GM12892 (cell line): ENCODE results near the gene TRAF3IP1.
"Not testable (repeated sequence)": the region's sequence is repeated elsewhere in the genome, so short reads cannot be mapped to it uniquely, and the experiment has no call there.

ENCODE experiments used
- DNase-seq: peaks from one replicate; pipeline ENCODE4 v3.0.0; 2011; ENCODE audit not compliant: insufficient read length
- FAIRE-seq: peaks from 2 replicates; lab custom pipeline; 2011; peaks lifted over from hg19 to GRCh38; lab: Jason Lieb, UNC
- POLR2A ChIP-seq: IDR thresholded peaks from 2 replicates; pipeline ENCODE4 v1.6.1; 2011; ENCODE audit warnings: low read depth, low read length, control low read depth
- POLR2AphosphoS5 ChIP-seq: IDR thresholded peaks from 2 replicates; pipeline ENCODE4 v1.6.1; 2011; ENCODE audit warnings: low read depth, low read length, control low read depth
- TAF1 ChIP-seq: IDR thresholded peaks from 2 replicates; pipeline ENCODE4 v1.6.1; 2011; ENCODE audit warnings: low read depth, mild to moderate bottlenecking, control low read depth, low read length, borderline replicate concordance

TRAF3IP1 gene

GRCh38 chr2:238398577-238398976 lies 78.3 kb downstream of the TRAF3IP1 start:
- TF ChIP-seq POLR2A (no peak), TAF1 (no peak), POLR2AphosphoS5 (no peak)
- FAIRE-seq: no peak
- no peak for DNase-seq

DNA sequence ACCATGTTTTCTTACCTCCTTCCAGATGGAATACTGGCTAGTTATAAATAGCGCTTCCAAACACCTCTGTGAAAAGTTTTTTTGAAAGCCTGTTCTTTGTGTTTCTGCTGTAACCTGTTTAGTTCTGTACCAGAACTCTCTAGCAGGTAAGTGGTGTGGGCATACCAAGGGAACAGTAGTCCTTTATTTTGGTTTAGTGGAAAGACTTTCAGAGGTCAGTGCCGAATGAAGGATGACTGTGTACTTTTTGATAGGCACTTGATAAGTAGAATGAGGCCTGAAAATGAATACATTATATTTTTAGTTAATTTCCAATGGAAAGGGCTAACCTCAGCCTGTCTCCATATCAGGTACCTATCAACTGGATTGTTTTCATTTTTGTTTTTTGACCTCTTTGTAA lies 78.8 kb downstream of the TRAF3IP1 start:
- no peak for DNase-seq
- FAIRE-seq: no peak
- no peak for TF ChIP-seq TAF1
- TF ChIP-seq POLR2AphosphoS5: no peak
- no peak for TF ChIP-seq POLR2A

DNA sequence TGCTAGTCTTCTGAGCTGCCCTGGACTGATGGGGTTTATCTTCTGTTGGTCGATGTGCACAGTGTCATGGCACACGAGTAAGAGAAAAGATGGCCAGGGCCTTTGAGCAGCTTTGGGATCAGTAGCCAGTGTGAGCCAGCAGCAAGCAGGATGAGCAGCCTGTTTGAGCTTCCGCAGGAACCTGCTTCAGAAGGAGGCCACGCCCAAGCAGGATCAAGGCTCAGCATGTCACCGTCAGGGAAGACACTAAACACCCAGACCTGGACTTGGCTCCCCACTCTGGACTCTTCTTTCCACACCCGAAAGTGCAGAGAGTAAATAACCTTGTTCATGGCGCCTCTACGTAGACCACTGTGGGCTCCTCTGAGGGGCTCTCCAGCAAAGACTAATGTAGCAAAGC lies 81.2 kb downstream of the TRAF3IP1 start:
- DNase-seq (no peak), FAIRE-seq (no peak)
- TF ChIP-seq TAF1: no peak

DNA sequence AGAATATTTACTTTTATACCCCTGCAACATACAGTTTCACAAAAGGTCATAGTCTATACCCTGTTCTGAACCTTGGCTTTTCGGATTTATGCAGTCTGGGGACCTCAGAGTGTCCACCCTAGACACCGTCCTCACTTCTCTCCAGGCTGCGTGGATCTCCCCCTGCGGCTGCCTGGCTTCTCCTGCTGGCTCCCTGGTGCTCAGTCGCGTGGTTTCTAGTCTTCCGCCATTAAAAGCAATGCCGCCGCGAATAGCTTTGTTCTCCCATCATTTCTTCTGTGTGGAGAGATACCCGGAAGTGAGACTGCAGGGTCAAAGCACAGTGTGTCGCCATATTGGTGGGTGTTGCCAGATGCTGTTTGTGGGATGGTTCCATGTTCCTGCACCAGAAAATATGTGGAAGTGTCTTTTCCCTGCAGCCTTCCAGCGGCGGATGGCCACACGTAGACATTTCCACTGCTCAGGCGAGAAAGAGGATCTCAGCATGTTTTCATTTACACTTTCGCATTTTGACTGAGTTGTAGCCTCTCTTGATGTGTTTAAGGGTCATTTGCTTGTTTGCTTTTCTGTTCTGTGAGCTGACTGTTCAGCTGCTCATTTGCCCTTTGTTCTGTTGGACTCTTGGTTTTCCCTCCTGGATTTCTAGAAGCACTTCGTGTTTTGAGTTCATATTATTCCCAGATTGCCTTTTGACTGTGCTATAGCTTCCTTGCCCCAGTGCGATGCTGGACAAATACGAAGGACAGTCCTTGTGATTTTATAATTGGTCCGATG lies 83.5 kb downstream of the TRAF3IP1 start:
- FAIRE-seq (no peak), DNase-seq (no peak)
- TF ChIP-seq POLR2AphosphoS5 (no peak), TAF1 (no peak), POLR2A (no peak)

DNA sequence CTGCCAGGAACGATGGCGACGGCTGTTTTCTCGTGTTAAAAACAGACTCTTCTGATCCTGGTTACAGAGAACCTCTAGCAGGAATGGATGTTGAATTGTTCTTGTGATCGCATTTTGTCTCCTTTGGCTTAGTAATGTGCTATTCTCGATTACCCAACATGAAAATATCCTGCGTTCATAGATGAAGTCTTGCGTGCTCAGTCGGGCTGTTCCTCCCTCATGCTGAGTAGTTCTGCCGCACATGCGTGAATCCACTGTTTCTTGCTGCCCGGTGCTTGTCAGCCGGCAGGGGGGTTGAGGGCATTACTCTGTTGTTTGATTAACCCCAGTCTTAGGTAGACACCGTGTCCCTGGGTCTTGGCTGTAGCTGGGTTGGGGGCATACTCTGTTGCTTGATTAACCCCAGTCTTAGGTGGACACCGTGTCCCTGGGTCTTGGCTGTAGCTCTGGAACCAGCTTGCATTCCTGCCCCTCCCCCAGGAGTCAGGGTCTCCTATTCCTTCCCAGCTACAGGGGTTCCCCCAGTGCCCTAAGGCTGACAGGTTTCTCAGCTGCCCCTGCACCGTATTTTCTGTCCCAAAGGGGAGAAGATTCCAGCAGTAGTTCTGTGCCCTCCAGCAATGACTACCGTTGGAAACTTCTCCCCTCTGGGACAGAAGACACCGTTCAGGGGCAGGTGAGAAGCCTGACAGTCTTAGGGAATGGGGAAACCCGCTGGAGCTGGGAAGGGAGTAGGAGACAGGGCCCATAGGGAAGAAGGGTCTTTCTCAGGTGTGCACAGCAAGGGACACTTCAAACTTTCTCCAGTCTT lies 84.3 kb downstream of the TRAF3IP1 start:
- FAIRE-seq (no peak), DNase-seq (no peak)
- TF ChIP-seq POLR2A (no peak), TAF1 (no peak), POLR2AphosphoS5 (no peak)

GRCh38 chr2:238405217-238405555 lies 84.9 kb downstream of the TRAF3IP1 start:
- DNase-seq, FAIRE-seq: not testable (repeated sequence)

DNA sequence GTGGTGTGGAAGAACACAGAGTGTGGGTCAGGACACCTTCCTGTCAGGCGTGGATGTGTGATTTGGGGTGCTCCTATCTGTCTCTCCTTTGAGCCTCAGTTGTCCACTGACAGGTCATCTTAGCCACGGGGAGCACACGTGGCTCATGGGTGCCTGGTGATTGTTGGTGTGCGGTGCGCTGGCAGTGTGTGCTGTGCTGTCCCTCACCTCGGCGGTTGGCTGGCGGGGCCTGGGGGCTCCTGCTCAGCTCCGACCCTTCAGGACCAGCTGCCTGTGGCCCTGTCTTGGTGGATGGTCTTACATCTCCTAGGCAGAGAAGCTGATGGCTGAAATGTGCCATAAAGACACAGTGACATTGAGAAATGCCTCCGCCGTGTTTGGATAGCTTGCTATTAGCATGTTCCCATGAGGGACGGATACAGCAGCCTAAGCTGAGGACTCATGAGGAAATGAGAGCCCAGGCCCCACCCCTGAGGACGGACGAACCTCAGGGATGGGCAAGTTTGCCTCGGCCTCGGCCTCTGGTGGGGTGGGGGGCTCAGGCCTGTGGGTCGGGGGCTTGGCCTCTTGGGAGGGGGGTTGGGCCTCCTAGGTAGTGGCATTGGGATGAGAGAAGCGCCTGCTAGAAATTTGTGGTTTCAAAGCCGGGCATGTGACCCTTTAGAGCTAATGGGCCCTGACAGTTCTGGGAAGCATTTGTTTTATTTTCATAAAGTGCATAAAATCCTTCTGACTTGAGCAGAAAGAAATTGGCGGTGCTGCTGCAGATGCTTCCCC lies 86.1 kb downstream of the TRAF3IP1 start:
- FAIRE-seq (no peak), DNase-seq (no peak)
- TF ChIP-seq POLR2A: no peak
- no peak for TF ChIP-seq TAF1
- TF ChIP-seq POLR2AphosphoS5: no peak

GRCh38 chr2:238406998-238407285 lies 86.6 kb downstream of the TRAF3IP1 start:
- TF ChIP-seq POLR2AphosphoS5 (no peak), TAF1 (no peak), POLR2A (no peak)
- FAIRE-seq (no peak), DNase-seq (no peak)

DNA sequence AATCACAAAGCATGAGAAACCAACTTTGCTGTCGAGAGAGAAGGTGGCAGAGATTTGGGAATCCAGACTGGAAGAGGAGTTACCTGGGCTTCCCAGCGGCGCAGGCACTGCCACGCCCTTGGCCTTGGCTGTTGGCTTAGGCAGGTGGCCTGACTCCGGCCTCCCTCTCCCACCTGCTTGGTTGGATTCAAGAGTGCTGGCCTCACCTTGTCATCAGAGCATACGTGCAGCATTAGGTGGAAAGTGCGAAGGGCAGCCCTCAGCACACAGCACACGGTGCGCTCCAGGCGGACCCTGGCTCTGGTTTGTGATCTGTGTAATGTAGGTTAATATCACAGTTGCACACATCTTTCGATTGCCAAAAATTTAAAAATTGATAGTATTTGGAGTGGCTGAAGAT lies 87.2 kb downstream of the TRAF3IP1 start:
- DNase-seq (no peak), FAIRE-seq (no peak)
- TF ChIP-seq POLR2A (no peak), POLR2AphosphoS5 (no peak), TAF1 (no peak)

DNA sequence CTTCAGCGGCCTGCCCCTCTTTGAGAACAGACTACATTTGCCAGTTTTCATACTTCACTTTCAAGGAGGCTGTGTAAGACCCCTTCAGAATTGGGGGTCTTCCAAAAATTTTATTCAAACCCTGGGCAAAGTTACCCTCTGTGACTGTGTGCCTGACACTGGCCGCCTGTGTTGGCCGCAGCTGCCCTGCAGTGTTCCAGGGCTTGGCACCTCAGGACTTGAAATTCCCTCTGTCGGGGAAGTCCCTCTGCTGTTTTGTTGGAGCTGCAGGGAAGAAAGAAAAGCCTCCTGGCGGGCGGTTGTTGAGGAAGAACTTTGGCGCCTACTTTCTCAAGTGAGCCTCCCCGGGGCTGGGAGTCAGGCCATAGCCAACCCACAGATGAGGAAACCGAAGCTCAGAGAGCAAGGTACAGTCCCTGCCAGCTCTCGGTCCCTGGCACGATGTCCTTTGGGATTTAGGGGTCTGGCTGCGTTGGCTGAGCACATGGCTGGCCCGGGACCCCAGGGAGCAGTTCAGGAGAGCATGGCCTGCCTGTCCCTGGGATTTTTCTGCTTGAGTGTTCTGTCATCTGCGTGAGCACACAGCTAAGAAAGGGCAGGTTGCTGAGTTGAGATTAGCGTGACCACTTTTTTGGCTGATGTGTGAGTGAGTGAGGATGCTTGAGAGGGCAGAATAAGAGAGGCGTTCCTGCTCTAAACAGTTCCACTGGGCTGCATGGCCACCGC lies 88.5 kb downstream of the TRAF3IP1 start:
- FAIRE-seq (no peak), DNase-seq (no peak)
- TF ChIP-seq TAF1 (no peak), POLR2AphosphoS5 (no peak), POLR2A (no peak)

DNA sequence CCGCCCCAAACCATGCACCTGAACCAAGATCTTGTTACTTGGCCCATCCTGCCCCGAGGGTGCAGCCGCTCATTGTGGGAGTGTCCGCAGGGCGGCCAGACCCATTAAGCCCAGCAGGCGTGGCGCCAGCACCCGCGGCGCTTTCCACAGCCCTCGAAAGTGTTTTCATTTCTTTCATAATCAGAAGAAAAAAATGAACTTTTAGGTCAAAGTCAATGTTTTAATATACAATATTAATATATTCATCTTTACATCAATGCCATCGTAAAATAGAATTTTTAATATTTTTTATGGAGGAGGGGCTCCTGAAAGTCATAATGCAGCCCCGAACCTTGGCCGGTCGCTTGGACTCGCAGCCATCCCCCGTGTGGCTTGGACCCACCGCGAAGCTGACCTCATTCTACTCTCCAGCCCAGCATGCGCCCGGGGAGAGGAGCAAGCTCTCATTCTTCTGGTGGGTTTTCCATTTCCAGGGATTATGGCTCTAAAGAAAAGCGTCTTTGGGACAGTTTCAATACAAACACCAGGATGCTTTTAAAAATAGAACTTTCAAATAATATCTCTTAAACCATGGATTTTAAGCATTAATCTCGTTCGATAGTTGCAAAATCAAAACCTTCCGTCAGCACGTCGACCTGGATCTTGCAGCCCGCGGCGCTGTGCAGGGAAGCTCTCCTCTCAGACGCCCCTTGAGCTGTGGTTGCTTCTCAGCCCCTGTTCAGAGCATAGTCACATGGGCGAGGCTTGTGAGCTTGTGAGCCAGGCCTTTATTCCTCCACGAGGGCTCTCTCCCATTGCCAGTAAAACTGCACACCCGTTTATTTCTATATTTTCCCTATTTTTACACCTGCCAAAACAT lies 89.3 kb downstream of the TRAF3IP1 start:
- no peak for FAIRE-seq
- no peak for TF ChIP-seq POLR2A
- no peak for TF ChIP-seq POLR2AphosphoS5
- no peak for TF ChIP-seq TAF1

More for the DNA sequence above, 89.3 kb downstream of the TRAF3IP1 start:
- no peak for DNase-seq
